ENCODE data around the gene DEPDC5. TPM values are rescaled to one million over a fixed set of nuclear protein-coding genes. Genes with fewer than 3 reads are reported as not detected.

Gene DEPDC5
- total and polyA plus RNA-seq, 2 donors (not counting 1 experiment from before 2014, with no cell fraction given), result 35.5 to 124 TPM

GRCh38 chr22:31944700-31945442 is 191.1 kb downstream of the DEPDC5 start:
- H3K36me3 ChIP-seq (replicated peaks in 1 of 2; ENCODE audit: control extremely low read depth in 1 of 2, control insufficient read depth in 1 of 2, extremely low read depth in 1 of 2, insufficient read depth in 2 of 2, low read length in 1 of 2), result peaks cover 0 to 8% of the 10 kb centered on the region in 2 experiments
- WGBS (ENCODE audit: insufficient coverage), result under 1% methylated on average over 76 of the region's 76 CpGs
- H3K27ac Mint-ChIP-seq, result peak overlapping the region; percentile 97
- H4K20me1 ChIP-seq (ENCODE audit: control insufficient read depth, insufficient read depth, low read length, poor library complexity, severe bottlenecking), result peaks cover 7% of the 10 kb centered on the region
- H3K4me1 Mint-ChIP-seq, result peaks cover 18% of the 10 kb centered on the region
- intact Hi-C loops (cut with micrococcal nuclease), result loop anchor here (1.0 to 10.0 kb wide), 9 partner anchors 25 to 1678 kb away; partner anchors contain the start of genes LIMK2, MORC2, OSM and PATZ1
- H3K9ac ChIP-seq (ENCODE audit: low read length), result peak overlapping the region; percentile 85
- no peaks in the 10 kb centered on the region for H3K9me3 ChIP-seq (ENCODE audit: control extremely low read depth in 1 of 3, control insufficient read depth in 2 of 3, insufficient read depth in 1 of 3, low read length in 2 of 3)
- no peak for TF ChIP-seq CTCF (IDR thresholded peaks at IDR 0.05)
- no peak for TF ChIP-seq EZH2 (IDR thresholded peaks at IDR 0.05; ENCODE audit: borderline replicate concordance, insufficient read depth, low read depth, low read length, poor library complexity, severe bottlenecking)
- ChIA-PET POLR2A (interaction anchor here (0.6 kb wide), 1 partner anchor 145 kb away, joined by 10 read pairs; no protein-coding TSS in a partner anchor), CTCF (interaction anchor here (0.5 to 5.0 kb wide), 7 partner anchors 8 to 388 kb away, joined by 3 to 59 read pairs (median 3); partner anchors contain the start of gene PISD)
- no peaks in the 10 kb centered on the region for H3K27me3 ChIP-seq (replicated peaks in 1 of 4; ENCODE audit: control extremely low read depth in 1 of 4, control insufficient read depth in 3 of 4, insufficient read depth in 4 of 4, low read length in 3 of 4)
- no peaks in the 10 kb centered on the region for H3K9me3 Mint-ChIP-seq (ENCODE audit: insufficient read depth)
- peaks cover 29 to 31% of the 10 kb centered on the region in 2 donors for H3K4me1 ChIP-seq (ENCODE audit: control insufficient read depth in 2 of 2, insufficient read depth in 2 of 2, low read length in 2 of 2)
- DNase-seq (no peak), ATAC-seq (ENCODE audit: low read depth) (peak; percentile 16)
- H3K4me3 Mint-ChIP-seq, result no peak overlapping the region
- H3K27ac ChIP-seq (ENCODE audit: low read length in 2 of 2), result peak overlapping the region; percentile 82 to 85
- H3K27me3 Mint-ChIP-seq, result no peaks in the 10 kb centered on the region
- peaks cover 20% of the 10 kb centered on the region for H3K79me2 ChIP-seq (ENCODE audit: control insufficient read depth, insufficient read depth, low read length)
- peak overlapping the region; percentile 67 to 78 (median 75) for H3K4me3 ChIP-seq (ENCODE audit: control extremely low read depth in 1 of 5, extremely low read depth in 1 of 5, insufficient read depth in 1 of 5, low read depth in 2 of 5, low read length in 4 of 5)
- H3K4me2 ChIP-seq (replicated peaks; ENCODE audit: low read depth, low read length, poor library complexity, severe bottlenecking), result peak overlapping the region; percentile 98
- peak overlapping the region; percentile 86 for H2AFZ ChIP-seq (ENCODE audit: insufficient read depth, low read depth, low read length, poor library complexity, severe bottlenecking)

Measured in B cell (primary cell).